HL-60 (cell line): ENCODE results near the gene PRICKLE3.
A peak's percentile ranks its signal among the peaks of the same experiment; 100 is the strongest.

Experiments
- DNase-seq, 2 experiments: peaks; one replicate each; pipeline ENCODE4 v3.0.0-alpha.2; 2010 to 2020; ENCODE audit warnings: low read depth in 1 of 2, low spot score in 1 of 2
- H3K27ac ChIP-seq: fragments of 250-450 bp; sonication (Bioruptor Pico); replicated peaks from 2 replicates; pipeline ENCODE4 v1.5.1; 2020; ENCODE audit warnings: mild to moderate bottlenecking, moderate library complexity
- H3K27me3 ChIP-seq: fragments of 250-450 bp; sonication (Bioruptor Pico); 2 replicates; pipeline ENCODE4 v1.5.1; 2021; ENCODE audit warnings: mild to moderate bottlenecking, moderate library complexity; ENCODE audit not compliant: insufficient read depth, poor library complexity, severe bottlenecking
- H3K4me3 ChIP-seq: replicated peaks from 2 replicates; pipeline ENCODE4 v1.5.1; 2011; ENCODE audit warnings: mild to moderate bottlenecking, control low read depth, low read length; ENCODE audit not compliant: insufficient read depth
- GABPA ChIP-seq: IDR thresholded peaks from 2 replicates; pipeline ENCODE4 v1.6.1; 2012; ENCODE audit warnings: low read depth
- POLR2AphosphoS5 ChIP-seq: IDR thresholded peaks from 2 replicates; pipeline ENCODE4 v1.6.1; 2012; ENCODE audit warnings: low read depth
- SPI1 ChIP-seq: IDR thresholded peaks from 2 replicates; pipeline ENCODE4 v1.6.1; 2012; ENCODE audit warnings: low read depth, mild to moderate bottlenecking, borderline replicate concordance
- TF ChIP-seq, protein P1 (sequence below): IDR thresholded peaks from one replicate; pipeline ENCODE4 v1.5.1; 2011; ENCODE audit warnings: low read length, control low read depth, inconsistent platforms; ENCODE audit not compliant: insufficient read depth
- TF ChIP-seq, protein P2 (sequence below): IDR thresholded peaks from 2 replicates; pipeline ENCODE4 v1.6.1; 2012; ENCODE audit warnings: low read depth; ENCODE audit not compliant: insufficient replicate concordance

PRICKLE3 gene

GRCh38 chrX:49192722-49193328, 6.7 kb upstream of the PRICKLE3 start:
- H3K27ac ChIP-seq = no peak overlapping the region
- peak in 1 of 2 experiments; percentile 37 for DNase-seq

DNA sequence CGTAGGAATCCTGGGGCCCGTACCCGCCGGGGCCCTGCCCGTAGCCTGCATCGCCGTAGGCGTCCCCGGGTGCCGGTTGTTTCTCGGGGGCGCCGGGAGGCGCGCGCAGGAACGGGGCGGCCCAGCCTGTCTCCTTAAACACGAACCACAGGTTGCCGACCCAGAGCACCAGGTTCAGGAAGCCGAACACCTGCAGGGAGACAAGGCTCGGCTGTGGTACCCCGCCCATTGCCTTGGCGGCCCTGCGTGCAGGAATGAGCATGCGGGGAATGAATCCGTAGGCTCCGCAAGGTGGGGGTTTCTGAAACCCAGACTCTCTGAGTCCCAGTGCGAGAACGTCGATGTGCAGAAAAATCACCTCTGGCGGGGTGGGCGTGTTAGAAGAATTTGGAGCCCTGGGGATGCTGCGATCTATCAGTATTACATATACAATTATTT, 5.4 kb upstream of the PRICKLE3 start:
- Histone ChIP-seq H3K4me3 (peak overlapping the region; percentile 61), H3K27me3 (no peaks in the 10 kb centered on the region), H3K27ac (peak overlapping the region; percentile 90)
- no peak for TF ChIP-seq GABPA
- TF ChIP-seq, protein P1, sequence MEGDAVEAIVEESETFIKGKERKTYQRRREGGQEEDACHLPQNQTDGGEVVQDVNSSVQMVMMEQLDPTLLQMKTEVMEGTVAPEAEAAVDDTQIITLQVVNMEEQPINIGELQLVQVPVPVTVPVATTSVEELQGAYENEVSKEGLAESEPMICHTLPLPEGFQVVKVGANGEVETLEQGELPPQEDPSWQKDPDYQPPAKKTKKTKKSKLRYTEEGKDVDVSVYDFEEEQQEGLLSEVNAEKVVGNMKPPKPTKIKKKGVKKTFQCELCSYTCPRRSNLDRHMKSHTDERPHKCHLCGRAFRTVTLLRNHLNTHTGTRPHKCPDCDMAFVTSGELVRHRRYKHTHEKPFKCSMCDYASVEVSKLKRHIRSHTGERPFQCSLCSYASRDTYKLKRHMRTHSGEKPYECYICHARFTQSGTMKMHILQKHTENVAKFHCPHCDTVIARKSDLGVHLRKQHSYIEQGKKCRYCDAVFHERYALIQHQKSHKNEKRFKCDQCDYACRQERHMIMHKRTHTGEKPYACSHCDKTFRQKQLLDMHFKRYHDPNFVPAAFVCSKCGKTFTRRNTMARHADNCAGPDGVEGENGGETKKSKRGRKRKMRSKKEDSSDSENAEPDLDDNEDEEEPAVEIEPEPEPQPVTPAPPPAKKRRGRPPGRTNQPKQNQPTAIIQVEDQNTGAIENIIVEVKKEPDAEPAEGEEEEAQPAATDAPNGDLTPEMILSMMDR = no peak
- no peak; the same call in 1 of the 2 replicates for TF ChIP-seq POLR2AphosphoS5
- TF ChIP-seq SPI1 = no peak
- TF ChIP-seq, protein P2, sequence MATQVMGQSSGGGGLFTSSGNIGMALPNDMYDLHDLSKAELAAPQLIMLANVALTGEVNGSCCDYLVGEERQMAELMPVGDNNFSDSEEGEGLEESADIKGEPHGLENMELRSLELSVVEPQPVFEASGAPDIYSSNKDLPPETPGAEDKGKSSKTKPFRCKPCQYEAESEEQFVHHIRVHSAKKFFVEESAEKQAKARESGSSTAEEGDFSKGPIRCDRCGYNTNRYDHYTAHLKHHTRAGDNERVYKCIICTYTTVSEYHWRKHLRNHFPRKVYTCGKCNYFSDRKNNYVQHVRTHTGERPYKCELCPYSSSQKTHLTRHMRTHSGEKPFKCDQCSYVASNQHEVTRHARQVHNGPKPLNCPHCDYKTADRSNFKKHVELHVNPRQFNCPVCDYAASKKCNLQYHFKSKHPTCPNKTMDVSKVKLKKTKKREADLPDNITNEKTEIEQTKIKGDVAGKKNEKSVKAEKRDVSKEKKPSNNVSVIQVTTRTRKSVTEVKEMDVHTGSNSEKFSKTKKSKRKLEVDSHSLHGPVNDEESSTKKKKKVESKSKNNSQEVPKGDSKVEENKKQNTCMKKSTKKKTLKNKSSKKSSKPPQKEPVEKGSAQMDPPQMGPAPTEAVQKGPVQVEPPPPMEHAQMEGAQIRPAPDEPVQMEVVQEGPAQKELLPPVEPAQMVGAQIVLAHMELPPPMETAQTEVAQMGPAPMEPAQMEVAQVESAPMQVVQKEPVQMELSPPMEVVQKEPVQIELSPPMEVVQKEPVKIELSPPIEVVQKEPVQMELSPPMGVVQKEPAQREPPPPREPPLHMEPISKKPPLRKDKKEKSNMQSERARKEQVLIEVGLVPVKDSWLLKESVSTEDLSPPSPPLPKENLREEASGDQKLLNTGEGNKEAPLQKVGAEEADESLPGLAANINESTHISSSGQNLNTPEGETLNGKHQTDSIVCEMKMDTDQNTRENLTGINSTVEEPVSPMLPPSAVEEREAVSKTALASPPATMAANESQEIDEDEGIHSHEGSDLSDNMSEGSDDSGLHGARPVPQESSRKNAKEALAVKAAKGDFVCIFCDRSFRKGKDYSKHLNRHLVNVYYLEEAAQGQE = no peak
- DNase-seq = no peak

More at GRCh38 chrX:49192722-49193328, 6.7 kb upstream of the PRICKLE3 start:
- H3K27me3 ChIP-seq = no peaks in the 10 kb centered on the region
- no peak overlapping the region for H3K4me3 ChIP-seq
- TF ChIP-seq SPI1 = no peak
- TF ChIP-seq, protein P1 = peak; percentile 44

GRCh38 chrX:49190821-49191573, 4.8 kb upstream of the PRICKLE3 start:
- Histone ChIP-seq H3K27ac (peak overlapping the region; percentile 90), H3K27me3 (no peaks in the 10 kb centered on the region), H3K4me3 (peak overlapping the region; percentile 61)
- TF ChIP-seq, protein P1 = no peak
- peak; percentile 69; the same call in 1 of the 2 replicates for TF ChIP-seq POLR2AphosphoS5
- TF ChIP-seq SPI1 = peak; percentile 40; the same call in 1 of the 2 replicates
- TF ChIP-seq GABPA = peak; percentile 67
- TF ChIP-seq, protein P2 = peak; percentile 34
- DNase-seq = peak; percentile 96 to 97
